Colonic mucosa (tissue), 4 donors: ENCODE measurements around the gene BTBD6. TPM values are rescaled to one million over a fixed set of nuclear protein-coding genes. Genes with fewer than 3 reads are reported as not detected.
A peak's percentile ranks its signal among the peaks of the same experiment; 100 is the strongest.

Experiments used
- DNase-seq: peaks from one replicate; pipeline ENCODE4 v3.0.0-alpha.2; 2020
- H3K27ac ChIP-seq: fragments of 200-600 bp; one replicate; pipeline ENCODE4 v1.8.0; 2021
- H3K27me3 ChIP-seq: fragments of 200-600 bp; one replicate; pipeline ENCODE4 v1.8.0; 2021
- H3K36me3 ChIP-seq: fragments of 200-600 bp; one replicate; pipeline ENCODE4 v1.8.0; 2021
- H3K4me1 ChIP-seq: fragments of 200-600 bp; one replicate; pipeline ENCODE4 v1.8.0; 2021; ENCODE audit warnings: mild to moderate bottlenecking
- H3K4me3 ChIP-seq: fragments of 200-600 bp; one replicate; pipeline ENCODE4 v1.8.0; 2021
- H3K9ac ChIP-seq, 2 donors: one replicate each; pipeline ENCODE4 v1.7.0; 2013; ENCODE audit warnings: control low read depth in 2 of 2, low read depth in 2 of 2, low read length in 2 of 2
- H3K9me3 ChIP-seq: fragments of 200-600 bp; one replicate; pipeline ENCODE4 v1.8.0; 2021
- intact Hi-C: fragments of 100-400 bp; cut with DNase I; formaldehyde crosslinking; loops from one replicate; pipeline ENCODE4 v1.14.1; 2022
- total RNA-seq, 2 donors: library from RNA; stranded (reverse); fragmentation: NEBNext Ultra II Directional in 1 of 2; extraction: Animal tissue kit (Norgen Biotek cat#: 25700) in 1 of 2; gene quantifications; one replicate each; pipeline ENCODE4 v1.2.1, GENCODE V29; 2021
- TF ChIP-seq, protein P1 (sequence below): fragments of 200-600 bp; IDR thresholded peaks from one replicate; pipeline ENCODE4 v1.8.0; 2022; ENCODE audit warnings: antibody characterized with exemption, mild to moderate bottlenecking
- donor health status: healthy.
- donor health status: DM: no; HTN: no; CAD: no.
- donor health status: DM: no; HTN: no; CAD: no.

BTBD6 gene
- total RNA-seq, 2 donors from 2014 or later = 56.9 to 66.0 TPM

DNA sequence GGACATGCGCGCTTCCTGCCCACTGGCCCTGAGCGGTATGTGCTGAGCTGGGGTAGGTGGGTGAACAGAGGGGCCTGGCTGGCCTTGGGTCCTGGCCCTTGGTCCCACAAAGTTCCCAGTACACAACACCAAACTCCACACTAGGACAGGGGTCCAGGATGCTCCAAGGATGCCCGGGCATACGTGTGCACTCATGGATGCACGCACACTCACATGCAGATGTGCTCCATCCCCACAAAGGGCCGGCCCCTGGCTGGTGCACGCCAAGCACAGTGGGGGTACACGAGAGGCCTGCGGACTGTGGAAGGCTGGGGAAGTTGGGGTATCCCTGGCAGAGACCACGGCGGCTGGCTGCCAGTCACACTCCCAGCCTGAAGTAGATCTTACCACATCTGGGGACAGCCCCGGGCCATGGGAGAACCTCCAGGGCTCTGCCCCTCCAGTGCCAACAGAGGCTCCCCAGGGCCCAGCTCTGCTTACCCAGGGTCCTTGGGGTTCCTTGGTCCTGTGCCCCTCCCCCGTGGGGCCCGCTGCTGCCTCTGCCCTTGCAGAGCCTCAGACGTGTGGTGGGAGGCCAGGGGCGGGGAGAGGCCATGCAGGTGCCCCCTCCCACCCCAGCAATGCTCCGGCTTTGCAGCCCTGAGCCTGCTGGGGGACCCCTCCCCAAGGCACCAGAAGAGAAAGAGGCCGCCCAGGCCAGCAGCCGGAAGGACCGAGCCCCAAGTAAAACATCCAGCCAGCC is 43.2 kb upstream of the BTBD6 start:
- TF ChIP-seq, protein P1, sequence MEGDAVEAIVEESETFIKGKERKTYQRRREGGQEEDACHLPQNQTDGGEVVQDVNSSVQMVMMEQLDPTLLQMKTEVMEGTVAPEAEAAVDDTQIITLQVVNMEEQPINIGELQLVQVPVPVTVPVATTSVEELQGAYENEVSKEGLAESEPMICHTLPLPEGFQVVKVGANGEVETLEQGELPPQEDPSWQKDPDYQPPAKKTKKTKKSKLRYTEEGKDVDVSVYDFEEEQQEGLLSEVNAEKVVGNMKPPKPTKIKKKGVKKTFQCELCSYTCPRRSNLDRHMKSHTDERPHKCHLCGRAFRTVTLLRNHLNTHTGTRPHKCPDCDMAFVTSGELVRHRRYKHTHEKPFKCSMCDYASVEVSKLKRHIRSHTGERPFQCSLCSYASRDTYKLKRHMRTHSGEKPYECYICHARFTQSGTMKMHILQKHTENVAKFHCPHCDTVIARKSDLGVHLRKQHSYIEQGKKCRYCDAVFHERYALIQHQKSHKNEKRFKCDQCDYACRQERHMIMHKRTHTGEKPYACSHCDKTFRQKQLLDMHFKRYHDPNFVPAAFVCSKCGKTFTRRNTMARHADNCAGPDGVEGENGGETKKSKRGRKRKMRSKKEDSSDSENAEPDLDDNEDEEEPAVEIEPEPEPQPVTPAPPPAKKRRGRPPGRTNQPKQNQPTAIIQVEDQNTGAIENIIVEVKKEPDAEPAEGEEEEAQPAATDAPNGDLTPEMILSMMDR = no peak
- intact Hi-C loops = loop anchor here (5.0 to 10.0 kb wide), 2 partner anchors 62 to 320 kb away; partner anchors contain the start of gene TMEM121
- H3K27ac ChIP-seq = no peak overlapping the region

DNA sequence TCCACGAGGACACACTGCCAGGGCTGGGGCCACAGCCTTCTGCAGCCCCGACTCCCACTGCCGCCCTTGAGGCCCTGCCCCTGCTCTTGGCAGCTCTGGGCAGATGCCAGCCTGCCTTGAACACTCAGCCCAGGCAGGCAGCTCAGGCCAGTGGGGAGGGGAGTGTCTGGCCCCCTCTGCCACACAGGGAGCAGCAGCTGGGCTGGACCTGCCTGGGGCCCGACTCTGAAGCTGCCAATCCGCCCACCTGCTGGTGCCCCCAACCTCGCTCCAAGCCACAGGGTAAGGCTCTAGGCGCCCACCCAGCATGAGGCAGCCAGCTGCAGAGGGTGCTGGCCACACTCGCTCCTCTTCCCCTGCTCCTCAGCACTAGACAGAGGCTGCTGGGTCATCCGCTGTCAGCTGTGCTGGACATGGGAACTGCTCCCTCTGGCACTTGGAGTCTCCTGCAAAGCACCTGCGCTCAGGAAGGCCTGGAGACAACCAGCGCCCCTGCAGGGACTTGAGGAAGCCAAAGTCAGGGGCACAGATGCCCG is 42.6 kb upstream of the BTBD6 start:
- Histone ChIP-seq H3K9me3 (no peaks in the 10 kb centered on the region), H3K27ac (no peak overlapping the region), H3K27me3 (peaks cover 8% of the 10 kb centered on the region), H3K4me3 (no peak overlapping the region), H3K4me1 (peaks cover 5% of the 10 kb centered on the region), H3K36me3 (no peaks in the 10 kb centered on the region), H3K9ac (peak overlapping the region in 1 of 2 donors; percentile 35)
- DNase-seq = no peak
- intact Hi-C loops = loop anchor here (10.0 kb wide), 1 partner anchor 319 kb away; the partner anchor contains the start of gene TMEM121
- TF ChIP-seq, protein P1 = no peak

More for the DNA sequence above, 43.2 kb upstream of the BTBD6 start:
- Histone ChIP-seq H3K4me3 (no peak overlapping the region), H3K36me3 (no peaks in the 10 kb centered on the region), H3K9ac (no peak overlapping the region), H3K27me3 (peaks cover 11% of the 10 kb centered on the region), H3K4me1 (peaks cover 5% of the 10 kb centered on the region), H3K9me3 (no peaks in the 10 kb centered on the region)
- DNase-seq = no peak

DNA sequence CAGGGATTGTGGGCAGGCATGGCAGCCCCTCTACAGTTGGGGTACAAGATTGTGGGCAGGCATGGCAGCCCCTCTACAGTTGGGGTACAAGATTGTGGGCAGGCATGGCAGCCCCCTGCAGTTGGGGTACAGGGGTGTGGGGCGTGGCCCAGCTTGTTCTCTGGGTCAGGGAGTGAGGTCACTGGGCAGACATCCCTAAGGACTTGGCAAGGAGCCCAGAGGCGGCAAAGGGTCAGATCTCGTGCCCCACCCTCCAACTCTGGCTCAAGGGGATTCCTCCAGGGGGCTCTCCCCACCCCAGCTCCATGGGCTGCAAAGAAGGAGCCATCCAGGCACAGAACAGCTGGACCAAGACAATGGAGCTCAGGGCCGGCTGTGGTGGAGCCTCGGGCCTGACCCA is 41.5 kb upstream of the BTBD6 start:
- intact Hi-C loops = loop anchor here (10.0 kb wide), 1 partner anchor 318 kb away; the partner anchor contains the start of gene TMEM121
- Histone ChIP-seq H3K9ac (no peak overlapping the region), H3K4me1 (peaks cover 5% of the 10 kb centered on the region), H3K9me3 (no peaks in the 10 kb centered on the region), H3K27me3 (no peaks in the 10 kb centered on the region), H3K36me3 (no peaks in the 10 kb centered on the region), H3K27ac (no peak overlapping the region), H3K4me3 (no peak overlapping the region)
- TF ChIP-seq, protein P1 = no peak
- no peak for DNase-seq

DNA sequence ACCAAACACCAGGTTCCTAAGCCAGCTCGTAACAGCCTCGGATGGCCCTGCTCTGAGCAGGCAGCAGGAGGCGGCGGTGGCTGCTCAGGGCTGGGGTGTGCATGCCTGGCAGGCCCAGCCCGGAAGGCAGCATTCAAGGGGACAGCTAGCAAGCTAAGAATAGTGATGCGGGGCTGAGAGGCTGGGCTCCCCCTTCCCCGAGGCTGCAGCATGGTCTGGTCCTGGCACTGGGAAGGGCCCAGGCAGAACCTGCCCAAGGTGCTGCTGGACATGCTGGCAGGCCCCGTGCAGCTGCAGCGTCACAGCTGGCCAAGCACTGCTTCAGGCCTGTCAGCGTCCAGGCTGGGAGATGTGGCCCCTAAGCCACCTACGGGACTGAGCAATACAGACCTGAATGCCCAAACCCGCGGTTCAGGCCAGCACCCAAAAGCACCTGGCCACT is 40.9 kb upstream of the BTBD6 start:
- Histone ChIP-seq H3K9ac (no peak overlapping the region), H3K36me3 (no peaks in the 10 kb centered on the region), H3K27me3 (no peaks in the 10 kb centered on the region), H3K27ac (no peak overlapping the region), H3K4me3 (no peak overlapping the region), H3K4me1 (peaks cover 5% of the 10 kb centered on the region), H3K9me3 (no peaks in the 10 kb centered on the region)
- intact Hi-C loops = loop anchor here (10.0 kb wide), 1 partner anchor 317 kb away; the partner anchor contains the start of gene TMEM121
- TF ChIP-seq, protein P1 = no peak
- DNase-seq = no peak

DNA sequence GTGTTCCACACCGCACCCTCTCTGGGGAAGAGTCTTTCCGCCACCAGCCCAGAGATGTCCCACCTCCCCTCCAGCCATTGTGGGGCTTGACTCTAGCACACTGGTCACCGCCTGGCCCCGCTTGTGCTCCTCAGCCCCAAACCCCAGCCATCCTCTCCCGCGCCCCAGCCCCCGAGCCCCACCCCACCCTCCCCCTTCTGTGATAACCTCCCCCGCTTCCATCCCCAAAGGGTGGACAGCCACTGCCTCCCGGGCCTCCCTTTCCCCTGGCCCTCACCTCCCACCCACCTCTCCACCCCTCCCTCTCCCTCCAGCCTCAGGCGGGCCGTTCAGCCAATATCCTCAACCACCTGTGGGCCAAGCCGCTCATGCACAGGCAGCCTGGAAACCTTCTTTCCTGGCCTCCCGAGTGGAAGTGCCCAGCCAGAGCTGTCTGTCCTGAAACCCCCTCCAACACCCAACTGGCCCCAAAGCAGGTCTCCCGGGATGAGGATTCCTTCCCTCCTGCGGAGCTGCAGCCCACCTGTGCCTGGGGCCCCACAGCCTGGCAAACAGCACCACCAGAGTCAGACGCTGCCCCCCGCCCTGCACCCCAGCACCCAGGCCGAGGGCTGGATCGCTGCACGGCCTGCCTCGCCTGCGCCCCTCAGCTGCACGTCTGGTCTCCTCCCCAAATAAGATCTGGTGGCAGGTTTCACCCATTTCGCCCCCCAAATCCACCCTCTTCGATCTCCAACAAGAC is 40.2 kb upstream of the BTBD6 start:
- Histone ChIP-seq H3K9ac (no peak overlapping the region), H3K4me3 (no peak overlapping the region), H3K27me3 (no peaks in the 10 kb centered on the region), H3K4me1 (peaks cover 5% of the 10 kb centered on the region), H3K9me3 (no peaks in the 10 kb centered on the region), H3K36me3 (no peaks in the 10 kb centered on the region), H3K27ac (no peak overlapping the region)
- intact Hi-C loops = loop anchor here (10.0 kb wide), 1 partner anchor 317 kb away; the partner anchor contains the start of gene TMEM121
- TF ChIP-seq, protein P1 = no peak
- no peak for DNase-seq
